Epithelial cell of esophagus (primary cell): ENCODE results near the gene CORIN.

Experiments
- DNase-seq: peaks from one replicate; pipeline ENCODE4 v3.0.0; 2010; ENCODE audit warnings: low read depth
- H3K4me3 ChIP-seq: 2 replicates; pipeline ENCODE4 v1.5.1; 2011; ENCODE audit warnings: mild to moderate bottlenecking, low read length, control low read depth
- CTCF ChIP-seq: IDR thresholded peaks from 2 replicates; pipeline ENCODE4 v1.5.1; 2011; ENCODE audit warnings: low read depth, mild to moderate bottlenecking, low read length, control low read depth, inconsistent platforms; ENCODE audit not compliant: insufficient read depth; ENCODE audit errors: missing control alignments

The CORIN gene

GRCh38 chr4:47690611-47691010 is 147.3 kb downstream of the CORIN start:
- DNase-seq, result no peak
- TF ChIP-seq CTCF, result no peak
- no peak overlapping the region for H3K4me3 ChIP-seq

- peak; percentile 68 for DNase-seq
- peak; percentile 76 for TF ChIP-seq CTCF
- H3K4me3 ChIP-seq, result no peak overlapping the region
Measured at GRCh38 chr4:47686294-47686872, 151.5 kb downstream of the CORIN start.

GRCh38 chr4:47675806-47676205 is 162.1 kb downstream of the CORIN start:
- no peak for TF ChIP-seq CTCF
- H3K4me3 ChIP-seq, result no peak overlapping the region
- DNase-seq, result no peak

- no peak overlapping the region for H3K4me3 ChIP-seq
- TF ChIP-seq CTCF, result no peak
- DNase-seq, result peak; percentile 63
Measured at GRCh38 chr4:47674144-47674543, 163.7 kb downstream of the CORIN start.

- TF ChIP-seq CTCF, result no peak
- no peak overlapping the region for H3K4me3 ChIP-seq
- no peak for DNase-seq
Measured at GRCh38 chr4:47672696-47673095, 165.2 kb downstream of the CORIN start.

- no peak overlapping the region for H3K4me3 ChIP-seq
- peak; percentile 17 for DNase-seq
- TF ChIP-seq CTCF, result no peak
Measured at GRCh38 chr4:47669946-47670345, 167.9 kb downstream of the CORIN start.

GRCh38 chr4:47668810-47669408 is 169.0 kb downstream of the CORIN start:
- H3K4me3 ChIP-seq, result no peak overlapping the region
- peak; percentile 64 for DNase-seq
- TF ChIP-seq CTCF, result peak; percentile 67
